ENCODE results near the gene P2RX1.
"Not testable (repeated sequence)": the region's sequence is repeated elsewhere in the genome, so short reads cannot be mapped to it uniquely, and the experiment has no call there.

The P2RX1 gene

DNA sequence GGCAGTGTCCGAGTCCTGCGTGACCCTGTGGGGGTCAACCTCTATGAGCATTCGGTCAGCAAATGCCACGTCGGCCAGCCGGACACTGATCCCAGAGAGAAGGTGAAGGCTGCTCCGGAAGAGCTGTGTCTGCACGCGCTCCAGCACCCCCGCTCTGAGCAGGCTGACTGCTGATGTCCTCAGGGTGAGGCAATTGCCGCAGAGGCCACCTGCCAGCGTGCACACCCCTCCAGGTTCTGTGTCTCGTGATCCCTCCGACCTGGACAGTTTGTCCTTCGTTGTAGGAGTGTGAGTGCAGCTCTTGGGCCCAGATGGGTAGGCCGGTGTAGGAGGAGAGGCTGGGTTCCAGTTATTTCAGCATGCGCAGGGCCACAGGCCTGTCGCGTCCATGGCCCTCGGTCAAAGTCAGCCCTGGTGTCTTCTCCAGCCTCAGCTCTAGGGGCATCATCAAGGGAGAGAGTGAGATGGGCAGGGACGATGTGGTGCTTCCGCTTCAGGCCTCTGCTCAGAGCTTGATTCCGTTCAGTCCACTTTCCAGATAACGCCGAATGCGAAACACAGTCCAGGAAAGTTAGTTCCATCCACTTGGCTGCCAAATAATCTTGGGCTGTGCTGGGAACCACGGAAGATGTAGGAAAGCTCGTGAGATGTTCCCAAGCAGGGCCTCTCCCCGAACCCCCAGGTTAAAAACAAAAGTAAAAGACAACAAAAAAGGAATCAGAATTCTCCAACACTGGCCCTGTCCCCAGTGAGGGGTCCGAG, 55.1 kb downstream of the P2RX1 start:
- TF ChIP-seq POU2F2 (IDR thresholded peaks at IDR 0.05; ENCODE audit: low read depth, low read length) = no peak
- no peak for TF ChIP-seq SPI1 (IDR thresholded peaks at IDR 0.05; ENCODE audit: low read depth, low read length)
- no peak for TF ChIP-seq POLR2A (IDR thresholded peaks at IDR 0.05; ENCODE audit: low read depth, low read length)
- no peak for TF ChIP-seq TAF1 (IDR thresholded peaks at IDR 0.05; ENCODE audit: low read depth, low read length)
- no peak for FAIRE-seq
- no peak for DNase-seq (ENCODE audit: insufficient read length, low spot score)

DNA sequence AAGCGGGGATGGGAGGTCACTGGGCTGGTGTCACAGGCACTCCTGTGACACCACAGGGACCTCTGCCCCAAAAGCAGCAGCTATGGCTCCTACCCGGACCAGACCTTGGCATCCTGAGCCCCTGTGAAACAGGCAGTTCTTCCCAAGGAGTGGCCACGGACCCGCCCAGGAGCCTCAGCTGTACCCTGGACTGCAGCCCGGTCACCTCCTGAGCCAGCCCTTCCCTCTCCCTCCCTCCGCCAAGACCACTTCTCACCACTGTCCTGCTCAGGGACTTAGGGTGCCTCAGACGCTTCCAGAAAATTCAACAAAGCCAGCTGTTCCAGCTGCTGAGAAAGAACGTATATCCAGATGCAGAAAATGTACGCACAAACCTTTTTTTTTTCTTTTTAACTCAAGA, 56.3 kb downstream of the P2RX1 start:
- FAIRE-seq = no peak
- TF ChIP-seq PAX5 (IDR thresholded peaks at IDR 0.05; ENCODE audit: insufficient read depth, low read length, severe bottlenecking) = no peak
- no peak for TF ChIP-seq SPI1 (IDR thresholded peaks at IDR 0.05; ENCODE audit: low read depth, low read length)
- no peak for TF ChIP-seq POU2F2 (IDR thresholded peaks at IDR 0.05; ENCODE audit: low read depth, low read length)
- no peak for TF ChIP-seq POLR2A (IDR thresholded peaks at IDR 0.05; ENCODE audit: low read depth, low read length)
- TF ChIP-seq POLR2AphosphoS5 (IDR thresholded peaks at IDR 0.05; ENCODE audit: low read depth, low read length) = no peak
- no peak for TF ChIP-seq TAF1 (IDR thresholded peaks at IDR 0.05; ENCODE audit: low read depth, low read length)
- no peak for DNase-seq (ENCODE audit: insufficient read length, low spot score)

DNA sequence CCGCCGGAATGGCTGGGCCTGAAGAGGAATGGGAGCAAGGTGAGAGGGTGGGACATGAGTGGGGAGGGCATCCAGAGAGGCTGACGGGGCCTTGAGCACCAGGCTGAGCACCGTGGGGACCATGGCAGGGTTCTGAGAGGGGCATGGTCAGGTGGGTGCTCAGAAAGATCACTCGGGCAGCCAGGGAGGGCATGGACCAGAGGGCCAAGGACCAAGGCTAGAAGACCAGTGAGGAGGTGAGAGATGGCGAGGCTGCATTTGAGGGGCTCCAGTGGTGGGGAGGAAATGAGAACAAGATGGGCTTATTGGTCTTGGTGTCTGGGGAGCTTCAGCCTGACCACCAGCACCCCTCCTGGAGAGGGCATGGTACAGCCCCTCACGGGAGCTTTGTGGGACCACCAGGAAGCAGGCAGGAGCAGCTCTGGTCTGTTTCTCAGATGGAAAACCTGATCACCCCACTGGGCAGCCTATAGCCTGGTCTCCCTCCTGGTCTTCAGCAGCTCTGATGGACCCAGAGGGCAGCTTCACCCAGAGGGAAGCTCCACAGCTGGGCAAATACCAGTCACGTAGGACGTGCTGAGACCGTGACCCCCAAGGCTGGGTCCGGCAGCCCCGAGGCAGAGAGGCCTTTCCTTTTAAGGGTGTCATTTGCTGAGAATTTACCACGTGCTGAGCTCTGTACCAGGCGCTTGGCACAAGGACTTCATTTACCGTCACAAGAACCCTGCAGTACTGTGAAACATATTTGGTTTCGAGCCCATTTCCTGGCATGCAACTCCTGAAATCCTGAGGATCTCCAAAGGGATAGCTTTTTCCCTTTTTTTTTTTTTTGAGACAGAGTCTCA, 58.8 kb downstream of the P2RX1 start:
- TF ChIP-seq TAF1 (IDR thresholded peaks at IDR 0.05; ENCODE audit: low read depth, low read length) (no peak), POLR2A (IDR thresholded peaks at IDR 0.05; ENCODE audit: low read depth, low read length) (no peak), SPI1 (IDR thresholded peaks at IDR 0.05; ENCODE audit: low read depth, low read length) (no peak), POU2F2 (IDR thresholded peaks at IDR 0.05; ENCODE audit: low read depth, low read length) (no peak), PAX5 (IDR thresholded peaks at IDR 0.05; ENCODE audit: insufficient read depth, low read length, severe bottlenecking) (no peak), POLR2AphosphoS5 (IDR thresholded peaks at IDR 0.05; ENCODE audit: low read depth, low read length) (no peak)
- DNase-seq (ENCODE audit: insufficient read length, low spot score) = no peak
- FAIRE-seq = no peak

DNA sequence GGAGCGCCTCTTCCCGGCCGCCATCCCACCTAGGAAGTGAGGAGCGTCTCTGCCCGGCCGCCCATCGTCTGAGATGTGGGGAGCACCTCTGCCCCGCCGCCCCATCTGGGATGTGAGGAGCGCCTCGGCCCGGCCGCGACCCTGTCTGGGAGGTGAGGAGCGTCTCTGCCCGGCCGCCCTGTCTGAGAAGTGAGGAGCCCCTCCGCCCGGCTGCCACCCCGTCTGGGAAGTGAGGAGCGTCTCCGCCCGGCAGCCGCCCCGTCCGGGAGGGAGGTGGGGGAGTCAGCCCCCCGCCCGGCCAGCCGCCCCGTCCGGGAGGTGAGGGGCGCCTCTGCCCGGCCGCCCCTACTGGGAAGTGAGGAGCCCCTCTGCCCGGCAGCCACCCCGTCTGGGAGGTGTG, 62.1 kb downstream of the P2RX1 start:
- not testable (repeated sequence) for FAIRE-seq; DNase-seq (ENCODE audit: insufficient read length, low spot score)

DNA sequence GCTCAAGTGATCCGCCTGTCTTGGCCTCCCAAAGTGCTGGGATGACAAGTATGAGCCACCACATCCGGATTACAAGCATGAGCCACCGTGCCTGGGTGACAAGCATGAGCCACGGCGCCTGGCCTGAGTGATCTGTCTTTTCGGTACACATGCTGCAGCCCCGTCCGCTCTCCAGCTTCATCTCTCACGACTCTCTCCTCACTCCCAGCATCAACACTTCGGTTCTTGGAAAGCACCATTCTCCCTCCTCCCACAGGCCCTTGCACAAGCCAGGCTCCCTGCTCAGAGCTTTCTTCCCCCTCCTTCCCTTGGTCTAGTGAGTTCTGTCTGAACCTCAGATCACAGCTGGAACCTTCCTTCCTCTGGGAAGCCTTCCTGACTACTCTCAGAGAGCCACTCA, 63.7 kb downstream of the P2RX1 start:
- DNase-seq (ENCODE audit: insufficient read length, low spot score) (no peak), FAIRE-seq (no peak)
- TF ChIP-seq POLR2AphosphoS5 (IDR thresholded peaks at IDR 0.05; ENCODE audit: low read depth, low read length) = no peak
- no peak for TF ChIP-seq POU2F2 (IDR thresholded peaks at IDR 0.05; ENCODE audit: low read depth, low read length)
- no peak for TF ChIP-seq SPI1 (IDR thresholded peaks at IDR 0.05; ENCODE audit: low read depth, low read length)
- no peak for TF ChIP-seq PAX5 (IDR thresholded peaks at IDR 0.05; ENCODE audit: insufficient read depth, low read length, severe bottlenecking)
- no peak for TF ChIP-seq POLR2A (IDR thresholded peaks at IDR 0.05; ENCODE audit: low read depth, low read length)

DNA sequence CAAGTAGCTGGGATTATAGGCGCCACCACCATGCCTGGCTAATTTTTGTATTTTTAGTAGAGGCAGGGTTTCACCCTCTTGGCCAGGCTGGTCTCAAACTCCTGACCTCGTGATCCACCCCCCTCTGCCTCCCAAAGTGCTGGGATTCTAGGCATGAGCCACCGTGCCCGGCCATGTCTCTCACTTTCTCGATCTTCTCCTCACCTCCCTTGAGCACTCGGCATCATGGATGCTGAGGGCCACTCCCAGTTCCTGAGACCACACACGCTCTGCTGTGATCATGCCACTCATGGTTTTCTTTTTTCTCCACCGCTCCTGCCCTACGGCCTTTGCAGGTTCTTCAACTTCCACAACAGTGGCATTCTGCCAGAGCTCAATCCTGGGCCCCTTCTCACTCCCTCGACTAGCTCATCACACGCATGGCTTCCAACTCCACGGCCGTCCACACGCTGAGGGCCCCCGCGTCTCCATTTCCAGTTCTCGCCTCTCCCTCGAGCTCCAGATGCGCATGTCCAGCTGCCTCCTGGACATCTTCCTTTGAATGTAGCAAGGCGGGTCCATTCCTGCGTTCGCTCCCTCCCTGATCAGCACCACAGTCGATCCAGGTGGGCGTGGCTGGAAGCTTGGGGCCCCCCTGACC, 64.7 kb downstream of the P2RX1 start:
- DNase-seq (ENCODE audit: insufficient read length, low spot score) = no peak
- no peak for FAIRE-seq
- TF ChIP-seq POLR2A (IDR thresholded peaks at IDR 0.05; ENCODE audit: low read depth, low read length) (no peak), PAX5 (IDR thresholded peaks at IDR 0.05; ENCODE audit: insufficient read depth, low read length, severe bottlenecking) (no peak), SPI1 (IDR thresholded peaks at IDR 0.05; ENCODE audit: low read depth, low read length) (no peak), TAF1 (IDR thresholded peaks at IDR 0.05; ENCODE audit: low read depth, low read length) (no peak), POU2F2 (IDR thresholded peaks at IDR 0.05; ENCODE audit: low read depth, low read length) (no peak), POLR2AphosphoS5 (IDR thresholded peaks at IDR 0.05; ENCODE audit: low read depth, low read length) (no peak)

- DNase-seq (ENCODE audit: insufficient read length, low spot score) = no peak
Observed at GRCh38 chr17:3848229-3848835, 67.9 kb downstream of the P2RX1 start.

DNA sequence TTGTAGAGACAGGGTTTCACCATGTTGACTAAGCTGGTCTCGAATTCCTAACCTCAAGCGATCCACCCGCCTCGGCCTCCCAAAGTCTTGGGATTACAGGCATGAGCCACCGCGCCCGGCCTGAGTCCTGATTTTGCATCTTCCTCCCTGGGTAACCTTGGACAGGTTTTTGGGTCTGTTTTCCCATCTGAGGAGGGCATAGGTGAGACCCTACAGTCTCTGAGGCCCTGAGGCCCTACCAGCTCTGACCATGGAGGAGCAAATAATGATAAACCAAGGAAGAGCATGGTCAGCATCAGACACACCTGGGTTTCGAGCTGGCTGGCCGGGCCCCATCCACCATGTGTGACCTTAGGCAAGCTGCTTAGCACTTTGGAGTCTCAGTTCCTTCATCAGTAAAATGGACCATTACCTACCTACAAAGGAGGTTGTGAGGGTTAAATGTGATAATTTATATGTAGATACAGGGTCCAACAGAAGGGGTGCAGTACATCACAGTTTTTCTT, 69.0 kb downstream of the P2RX1 start:
- FAIRE-seq (no peak), DNase-seq (ENCODE audit: insufficient read length, low spot score) (no peak)
- TF ChIP-seq POU2F2 (IDR thresholded peaks at IDR 0.05; ENCODE audit: low read depth, low read length) = no peak
- TF ChIP-seq PAX5 (IDR thresholded peaks at IDR 0.05; ENCODE audit: insufficient read depth, low read length, severe bottlenecking) = no peak
- TF ChIP-seq POLR2AphosphoS5 (IDR thresholded peaks at IDR 0.05; ENCODE audit: low read depth, low read length) = no peak
- TF ChIP-seq TAF1 (IDR thresholded peaks at IDR 0.05; ENCODE audit: low read depth, low read length) = no peak
- no peak for TF ChIP-seq POLR2A (IDR thresholded peaks at IDR 0.05; ENCODE audit: low read depth, low read length)
- no peak for TF ChIP-seq SPI1 (IDR thresholded peaks at IDR 0.05; ENCODE audit: low read depth, low read length)

More at GRCh38 chr17:3848229-3848835, 67.9 kb downstream of the P2RX1 start:
- FAIRE-seq = no peak
- no peak for TF ChIP-seq SPI1 (IDR thresholded peaks at IDR 0.05; ENCODE audit: low read depth, low read length)
- TF ChIP-seq POLR2A (IDR thresholded peaks at IDR 0.05; ENCODE audit: low read depth, low read length) = no peak
- TF ChIP-seq TAF1 (IDR thresholded peaks at IDR 0.05; ENCODE audit: low read depth, low read length) = no peak
- TF ChIP-seq POU2F2 (IDR thresholded peaks at IDR 0.05; ENCODE audit: low read depth, low read length) = no peak
- no peak for TF ChIP-seq POLR2AphosphoS5 (IDR thresholded peaks at IDR 0.05; ENCODE audit: low read depth, low read length)
- TF ChIP-seq PAX5 (IDR thresholded peaks at IDR 0.05; ENCODE audit: insufficient read depth, low read length, severe bottlenecking) = no peak

Measured in GM12891 (cell line).